ENCODE results near the gene USP9X. TPM values are rescaled to one million over a fixed set of nuclear protein-coding genes. Genes with fewer than 3 reads are reported as not detected.
"Not testable (repeated sequence)": the region's sequence is repeated elsewhere in the genome, so short reads cannot be mapped to it uniquely, and the experiment has no call there.

Gene USP9X
- total and polyA plus RNA-seq, 4 experiments from 2014 or later = 12.9 to 78.2 (median 53.4) TPM

DNA sequence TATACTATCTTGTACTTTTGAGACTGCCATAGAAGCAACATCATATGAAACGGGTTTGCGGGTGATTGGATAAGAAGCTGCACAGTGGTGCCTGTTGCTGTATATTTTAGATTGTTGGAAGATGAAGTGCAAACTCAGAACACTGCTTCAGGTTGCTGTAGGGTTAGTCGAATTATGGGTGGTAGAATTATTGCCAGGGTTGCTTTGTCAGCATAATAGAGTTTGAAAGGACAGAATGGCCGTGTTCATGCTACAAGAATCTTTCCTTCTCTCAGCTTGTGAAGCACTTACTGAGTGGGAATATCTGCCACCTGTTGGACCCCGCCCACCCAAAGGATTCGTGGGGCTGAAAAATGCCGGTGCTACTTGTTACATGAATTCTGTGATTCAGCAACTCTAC, 115.5 kb downstream of the USP9X start:
- Mint-ChIP-seq H3K36me3 (peaks cover 59 to 63% of the 10 kb centered on the region in 2 donors), H3K4me1 (peaks cover 2 to 11% (median 3%) of the 10 kb centered on the region in 4 donors), H3K4me3 (no peak overlapping the region), H3K27ac (peak overlapping the region in 1 of 7 donors; percentile 21), H3K27me3 (no peaks in the 10 kb centered on the region), H3K9me3 (peaks cover 0 to 14% (median 5%) of the 10 kb centered on the region in 8 donors)
- Histone ChIP-seq H3K9me3 (ENCODE audit: control insufficient read depth in 1 of 2, low read length in 2 of 2) (no peaks in the 10 kb centered on the region), H3K36me3 (ENCODE audit: insufficient read depth, low read length) (peaks cover 20% of the 10 kb centered on the region), H3K27ac (ENCODE audit: low read depth, low read length) (no peak overlapping the region), H3K27me3 (ENCODE audit: insufficient read depth, low read length) (no peaks in the 10 kb centered on the region), H3K4me1 (ENCODE audit: insufficient read depth, low read length) (no peaks in the 10 kb centered on the region), H3K4me3 (ENCODE audit: low read length in 2 of 2) (no peak overlapping the region)
- ChIA-PET CTCF (ENCODE audit: partially characterized antibody) (no interaction called here), POLR2A (ENCODE audit: partially characterized antibody) (no interaction called here)
- no peak for DNase-seq
- intact Hi-C loops (cut with micrococcal nuclease) = no loop called here

DNA sequence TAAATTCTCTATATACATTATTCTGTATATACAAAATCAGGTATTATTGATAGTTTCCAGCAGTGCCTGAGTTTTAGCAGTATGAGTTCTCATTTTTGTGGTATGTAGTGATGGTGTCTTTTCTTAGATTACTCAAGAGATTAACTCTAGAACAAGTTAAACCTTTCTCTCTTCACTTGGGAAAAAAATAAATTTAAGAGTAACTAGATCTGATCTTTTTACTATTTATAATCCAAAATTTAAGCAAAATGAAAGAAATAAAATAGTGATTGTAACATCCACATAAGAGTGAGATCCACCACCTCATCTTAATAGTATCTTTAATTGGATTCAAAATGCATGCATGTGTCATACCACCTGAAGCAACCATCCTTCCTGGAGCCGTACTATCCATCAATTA, 124.6 kb downstream of the USP9X start:
- Mint-ChIP-seq H3K27me3 (no peaks in the 10 kb centered on the region), H3K4me3 (no peak overlapping the region), H3K9me3 (peaks cover 0 to 56% (median 39%) of the 10 kb centered on the region in 8 donors), H3K27ac (no peak overlapping the region), H3K36me3 (peaks cover 53 to 80% of the 10 kb centered on the region in 2 donors), H3K4me1 (no peaks in the 10 kb centered on the region)
- Histone ChIP-seq H3K27me3 (ENCODE audit: insufficient read depth, low read length) (no peaks in the 10 kb centered on the region), H3K36me3 (ENCODE audit: insufficient read depth, low read length) (peaks cover 27% of the 10 kb centered on the region), H3K27ac (ENCODE audit: low read depth, low read length) (no peak overlapping the region), H3K4me1 (ENCODE audit: insufficient read depth, low read length) (no peaks in the 10 kb centered on the region), H3K9me3 (ENCODE audit: control insufficient read depth in 1 of 2, low read length in 2 of 2) (no peaks in the 10 kb centered on the region), H3K4me3 (ENCODE audit: low read length in 2 of 2) (no peak overlapping the region)
- intact Hi-C loops (cut with micrococcal nuclease) = no loop called here
- POLR2A ChIA-PET (ENCODE audit: partially characterized antibody) = no interaction called here
- CTCF ChIA-PET (ENCODE audit: partially characterized antibody) = no interaction called here
- DNase-seq = no peak

DNA sequence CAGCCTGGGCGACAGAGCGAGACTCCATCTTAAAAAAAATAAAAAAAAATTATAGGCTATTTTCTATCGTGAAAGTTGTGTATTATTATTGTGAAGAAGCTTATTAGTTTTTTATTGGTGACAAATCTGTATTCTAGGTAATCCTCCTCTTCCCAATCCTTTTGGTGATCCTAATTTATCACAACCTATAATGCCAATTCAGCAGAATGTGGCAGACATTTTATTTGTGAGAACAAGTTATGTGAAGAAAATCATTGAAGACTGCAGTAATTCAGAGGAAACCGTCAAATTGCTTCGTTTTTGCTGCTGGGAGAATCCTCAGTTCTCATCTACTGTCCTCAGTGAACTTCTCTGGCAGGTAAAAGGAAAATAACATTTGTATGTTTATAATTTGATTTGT, 139.4 kb downstream of the USP9X start:
- CTCF ChIA-PET (ENCODE audit: partially characterized antibody) = no interaction called here
- POLR2A ChIA-PET (ENCODE audit: partially characterized antibody) = no interaction called here

DNA sequence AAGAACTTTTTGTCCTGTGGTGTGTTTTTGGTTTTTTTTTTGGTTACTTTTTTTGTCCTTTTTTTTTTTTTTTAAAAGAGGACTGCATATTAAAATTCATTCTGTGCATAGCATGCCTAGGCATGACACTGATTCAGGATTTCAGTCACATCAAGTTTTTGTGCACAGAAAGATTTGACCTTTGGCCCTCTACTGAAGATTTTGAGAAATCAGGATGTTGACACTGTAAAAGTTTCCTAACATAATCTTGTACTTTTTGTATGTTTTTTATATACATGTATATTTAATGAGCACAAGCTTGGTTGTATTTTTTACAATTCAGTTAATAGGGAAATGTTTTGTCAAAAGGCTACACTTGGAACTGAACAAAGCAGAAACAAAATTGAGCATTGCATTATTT, 148.7 kb downstream of the USP9X start:
- Histone ChIP-seq H3K36me3 (ENCODE audit: insufficient read depth, low read length) (peaks cover 4% of the 10 kb centered on the region), H3K4me1 (ENCODE audit: insufficient read depth, low read length) (no peaks in the 10 kb centered on the region), H3K9me3 (ENCODE audit: control insufficient read depth in 1 of 2, low read length in 2 of 2) (no peaks in the 10 kb centered on the region), H3K27me3 (ENCODE audit: insufficient read depth, low read length) (no peaks in the 10 kb centered on the region), H3K27ac (ENCODE audit: low read depth, low read length) (no peak overlapping the region), H3K4me3 (ENCODE audit: low read length in 2 of 2) (no peak overlapping the region)
- no peak for DNase-seq
- CTCF ChIA-PET (ENCODE audit: partially characterized antibody) = interaction anchor here (1.2 kb wide), 1 partner anchor 223 kb away, joined by 3 read pairs; no protein-coding TSS in a partner anchor
- Mint-ChIP-seq H3K36me3 (peaks cover 24 to 33% of the 10 kb centered on the region in 2 donors), H3K27me3 (no peaks in the 10 kb centered on the region), H3K27ac (no peak overlapping the region), H3K9me3 (no peaks in the 10 kb centered on the region), H3K4me1 (no peaks in the 10 kb centered on the region), H3K4me3 (no peak overlapping the region)
- POLR2A ChIA-PET (ENCODE audit: partially characterized antibody) = no interaction called here
- intact Hi-C loops (cut with micrococcal nuclease) = no loop called here

More for the DNA sequence above, 139.4 kb downstream of the USP9X start:
- Histone ChIP-seq H3K27me3 (ENCODE audit: insufficient read depth, low read length) (no peaks in the 10 kb centered on the region), H3K27ac (ENCODE audit: low read depth, low read length) (no peak overlapping the region), H3K4me1 (ENCODE audit: insufficient read depth, low read length) (no peaks in the 10 kb centered on the region), H3K9me3 (ENCODE audit: control insufficient read depth in 1 of 2, low read length in 2 of 2) (no peaks in the 10 kb centered on the region), H3K4me3 (ENCODE audit: low read length in 2 of 2) (no peak overlapping the region), H3K36me3 (ENCODE audit: insufficient read depth, low read length) (peaks cover 8% of the 10 kb centered on the region)
- intact Hi-C loops (cut with micrococcal nuclease) = no loop called here
- H3K27me3 Mint-ChIP-seq = no peaks in the 10 kb centered on the region
- no peaks in the 10 kb centered on the region for H3K9me3 Mint-ChIP-seq
- no peak overlapping the region for H3K27ac Mint-ChIP-seq
- H3K36me3 Mint-ChIP-seq = peaks cover 55 to 63% of the 10 kb centered on the region in 2 donors
- H3K4me1 Mint-ChIP-seq = peaks cover 0 to 3% (median 0%) of the 10 kb centered on the region in 4 donors
- no peak overlapping the region for H3K4me3 Mint-ChIP-seq
- no peak for DNase-seq

DNA sequence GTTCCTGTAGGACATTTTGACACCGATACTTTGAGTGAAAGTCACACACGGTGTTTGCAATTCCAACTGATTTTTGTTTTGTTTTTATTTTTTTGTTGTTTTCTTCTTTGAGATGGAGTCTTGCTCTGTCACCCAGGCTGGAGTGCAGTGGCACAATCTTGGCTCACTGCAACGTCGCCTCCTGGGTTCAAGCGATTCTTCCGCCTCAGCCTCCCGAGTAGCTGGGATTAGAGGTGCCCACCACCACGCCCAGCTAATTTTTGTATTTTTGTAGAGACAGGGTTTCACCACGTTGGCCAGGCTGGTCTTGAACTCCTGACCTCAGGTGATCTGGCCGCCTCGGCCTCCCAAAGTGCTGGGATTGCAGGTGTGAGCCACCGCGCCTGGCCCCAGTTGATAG, 149.2 kb downstream of the USP9X start:
- H3K27me3 Mint-ChIP-seq; H3K4me3 Mint-ChIP-seq; H3K27me3 ChIP-seq (ENCODE audit: insufficient read depth, low read length); DNase-seq; H3K4me1 ChIP-seq (ENCODE audit: insufficient read depth, low read length); H3K4me3 ChIP-seq (ENCODE audit: low read length in 2 of 2); H3K9me3 Mint-ChIP-seq; H3K27ac ChIP-seq (ENCODE audit: low read depth, low read length); CTCF ChIA-PET (ENCODE audit: partially characterized antibody); H3K9me3 ChIP-seq (ENCODE audit: control insufficient read depth in 1 of 2, low read length in 2 of 2); H3K36me3 ChIP-seq (ENCODE audit: insufficient read depth, low read length); POLR2A ChIA-PET (ENCODE audit: partially characterized antibody); H3K4me1 Mint-ChIP-seq; H3K27ac Mint-ChIP-seq; intact Hi-C loops (cut with micrococcal nuclease): not testable (repeated sequence)
- H3K36me3 Mint-ChIP-seq = peaks cover 21 to 30% of the 10 kb centered on the region in 2 donors

DNA sequence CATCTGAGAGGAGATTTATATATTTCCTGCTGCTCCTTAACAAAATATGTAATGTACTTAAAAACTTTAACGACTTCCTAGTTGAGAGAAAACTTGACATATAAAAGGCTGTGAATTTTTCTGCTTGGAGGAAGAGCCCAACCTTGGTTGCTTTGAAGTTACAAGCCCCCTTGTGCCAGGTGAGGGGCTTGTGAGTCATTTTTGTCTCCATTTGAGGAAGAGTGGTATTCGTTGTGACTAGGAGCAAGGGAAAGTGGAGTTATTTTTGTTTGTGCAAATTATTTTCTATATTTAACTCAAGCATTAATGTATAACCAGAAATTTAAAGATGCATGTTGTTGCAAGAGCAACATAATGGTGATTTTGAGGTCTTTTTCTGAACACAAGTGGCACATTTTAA, 149.7 kb downstream of the USP9X start:
- no peak for DNase-seq
- CTCF ChIA-PET (ENCODE audit: partially characterized antibody) = no interaction called here
- H3K36me3 ChIP-seq (ENCODE audit: insufficient read depth, low read length) = peaks cover 4% of the 10 kb centered on the region
- no peak overlapping the region for H3K27ac ChIP-seq (ENCODE audit: low read depth, low read length)
- POLR2A ChIA-PET (ENCODE audit: partially characterized antibody) = no interaction called here
- intact Hi-C loops (cut with micrococcal nuclease) = no loop called here
- H3K27me3 Mint-ChIP-seq = no peaks in the 10 kb centered on the region
- H3K4me3 ChIP-seq (ENCODE audit: low read length in 2 of 2) = no peak overlapping the region
- peak overlapping the region in 1 of 7 donors; percentile 84 for H3K27ac Mint-ChIP-seq
- no peaks in the 10 kb centered on the region for H3K4me1 Mint-ChIP-seq
- H3K27me3 ChIP-seq (ENCODE audit: insufficient read depth, low read length) = no peaks in the 10 kb centered on the region
- H3K9me3 ChIP-seq (ENCODE audit: control insufficient read depth in 1 of 2, low read length in 2 of 2) = no peaks in the 10 kb centered on the region
- H3K36me3 Mint-ChIP-seq = peaks cover 19 to 26% of the 10 kb centered on the region in 2 donors
- H3K4me3 Mint-ChIP-seq = no peak overlapping the region
- no peaks in the 10 kb centered on the region for H3K9me3 Mint-ChIP-seq
- H3K4me1 ChIP-seq (ENCODE audit: insufficient read depth, low read length) = no peaks in the 10 kb centered on the region

DNA sequence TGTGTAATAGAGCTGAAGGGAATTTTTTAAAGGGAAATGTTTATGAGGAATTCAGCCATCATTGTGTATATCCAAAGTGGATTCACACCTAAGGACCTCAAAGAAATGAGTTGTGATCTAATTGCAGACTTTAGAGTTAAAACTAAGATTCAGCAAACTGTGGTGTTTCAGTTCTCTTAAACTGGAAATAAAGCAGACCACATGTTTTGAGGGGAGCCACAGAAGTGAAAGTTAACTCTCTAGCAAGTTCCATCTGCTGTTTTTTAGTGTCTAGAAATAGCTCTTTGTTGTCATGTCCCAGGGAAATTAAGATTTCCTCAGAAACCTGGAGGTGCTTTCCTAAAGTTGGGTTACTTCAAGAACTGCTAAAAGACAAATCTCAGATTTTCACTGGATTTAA, 151.4 kb downstream of the USP9X start:
- no peaks in the 10 kb centered on the region for H3K9me3 Mint-ChIP-seq
- H3K4me1 Mint-ChIP-seq = no peaks in the 10 kb centered on the region
- intact Hi-C loops (cut with micrococcal nuclease) = no loop called here
- DNase-seq = no peak
- CTCF ChIA-PET (ENCODE audit: partially characterized antibody) = no interaction called here
- H3K27me3 Mint-ChIP-seq = no peaks in the 10 kb centered on the region
- Histone ChIP-seq H3K27ac (ENCODE audit: low read depth, low read length) (no peak overlapping the region), H3K27me3 (ENCODE audit: insufficient read depth, low read length) (no peaks in the 10 kb centered on the region), H3K9me3 (ENCODE audit: control insufficient read depth in 1 of 2, low read length in 2 of 2) (no peaks in the 10 kb centered on the region), H3K4me3 (ENCODE audit: low read length in 2 of 2) (no peak overlapping the region), H3K4me1 (ENCODE audit: insufficient read depth, low read length) (no peaks in the 10 kb centered on the region), H3K36me3 (ENCODE audit: insufficient read depth, low read length) (peaks cover 4% of the 10 kb centered on the region)
- no peak overlapping the region for H3K4me3 Mint-ChIP-seq
- H3K36me3 Mint-ChIP-seq = peaks cover 15 to 20% of the 10 kb centered on the region in 2 donors
- H3K27ac Mint-ChIP-seq = no peak overlapping the region
- POLR2A ChIA-PET (ENCODE audit: partially characterized antibody) = no interaction called here

DNA sequence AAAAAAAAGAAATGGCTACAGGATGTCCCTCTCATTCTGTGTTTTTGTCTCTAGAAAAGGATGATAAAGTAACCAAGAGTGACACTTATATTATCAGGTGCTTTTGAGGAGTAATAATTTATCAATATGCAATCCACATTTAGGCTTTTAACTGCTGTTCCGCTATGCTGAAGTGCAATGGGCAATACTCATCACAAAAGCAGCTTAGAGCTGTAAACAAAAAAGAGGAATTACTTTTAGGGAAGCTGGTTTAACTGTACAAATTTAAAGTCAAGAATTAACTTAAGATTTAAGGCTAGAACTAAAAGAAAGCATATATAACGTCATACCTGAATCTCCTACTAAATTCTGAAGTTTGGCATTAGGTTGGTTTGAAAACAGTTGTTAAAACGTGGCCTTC, 155.3 kb downstream of the USP9X start:
- no peak overlapping the region for H3K27ac Mint-ChIP-seq
- ChIA-PET POLR2A (ENCODE audit: partially characterized antibody) (no interaction called here), CTCF (ENCODE audit: partially characterized antibody) (interaction anchor here (1.0 kb wide), 1 partner anchor 13 kb away, joined by 3 read pairs; no protein-coding TSS in a partner anchor)
- Histone ChIP-seq H3K27me3 (ENCODE audit: insufficient read depth, low read length) (no peaks in the 10 kb centered on the region), H3K27ac (ENCODE audit: low read depth, low read length) (no peak overlapping the region), H3K4me3 (ENCODE audit: low read length in 2 of 2) (no peak overlapping the region), H3K9me3 (ENCODE audit: control insufficient read depth in 1 of 2, low read length in 2 of 2) (no peaks in the 10 kb centered on the region), H3K4me1 (ENCODE audit: insufficient read depth, low read length) (no peaks in the 10 kb centered on the region), H3K36me3 (ENCODE audit: insufficient read depth, low read length) (no peaks in the 10 kb centered on the region)
- no peaks in the 10 kb centered on the region for H3K4me1 Mint-ChIP-seq
- H3K36me3 Mint-ChIP-seq = no peaks in the 10 kb centered on the region
- H3K4me3 Mint-ChIP-seq = no peak overlapping the region
- H3K27me3 Mint-ChIP-seq = no peaks in the 10 kb centered on the region
- intact Hi-C loops (cut with micrococcal nuclease) = no loop called here
- H3K9me3 Mint-ChIP-seq = no peaks in the 10 kb centered on the region
- DNase-seq = no peak
